H1 (cell line): ENCODE results near the gene SAPCD1. TPM values are rescaled to one million over a fixed set of nuclear protein-coding genes. Genes with fewer than 3 reads are reported as not detected.

Experiments
- CTCF ChIA-PET: fragments of 300-600 bp; sonication (Branson Sonifier 250); formaldehyde crosslinking; loops from one replicate; lab custom pipeline; 2021; ENCODE audit not compliant: partially characterized antibody; lab: Charles Lee
- POLR2A ChIA-PET: fragments of 300-600 bp; sonication (Branson Sonifier 250); formaldehyde crosslinking; loops from one replicate; lab custom pipeline; 2021; ENCODE audit warnings: inconsistent platforms; ENCODE audit not compliant: partially characterized antibody; lab: Charles Lee
- DNase-seq, 2 experiments: peaks; one replicate each; pipeline versions ENCODE4 v3.0.0 to v3.0.0-alpha.2; 2010 to 2022; ENCODE audit warnings: low spot score in 2 of 2, low read depth in 1 of 2, mixed read lengths in 1 of 2
- FAIRE-seq: peaks from 2 replicates; lab custom pipeline; 2011; peaks lifted over from hg19 to GRCh38; lab: Jason Lieb, UNC
- H2AFZ ChIP-seq: 2 replicates; pipeline ENCODE4 v1.8.1; 2012; ENCODE audit warnings: low read length, inconsistent platforms
- H2AK5ac ChIP-seq: 2 replicates; pipeline ENCODE4 v1.6.1; 2013; ENCODE audit warnings: low read depth, low read length
- H2BK120ac ChIP-seq: replicated peaks from 2 replicates; pipeline ENCODE3; 2013; ENCODE audit warnings: low read depth, low read length, inconsistent platforms
- H2BK12ac ChIP-seq: 2 replicates; pipeline ENCODE4 v1.6.1; 2013; ENCODE audit warnings: low read depth, low read length
- H2BK15ac ChIP-seq: 2 replicates; pipeline ENCODE4 v1.6.1; 2013; ENCODE audit warnings: low read length
- H2BK20ac ChIP-seq: 2 replicates; pipeline ENCODE4 v1.6.1; 2013; ENCODE audit warnings: low read length
- H2BK5ac ChIP-seq: 2 replicates; pipeline ENCODE4 v1.6.1; 2013; ENCODE audit warnings: low read depth, low read length
- H3K14ac ChIP-seq: 2 replicates; pipeline ENCODE4 v1.6.1; 2013; ENCODE audit warnings: inconsistent platforms; ENCODE audit not compliant: insufficient read length
- H3K18ac ChIP-seq: 2 replicates; pipeline ENCODE4 v1.6.1; 2013; ENCODE audit warnings: low read length; ENCODE audit errors: extremely low read depth
- H3K23ac ChIP-seq: 2 replicates; pipeline ENCODE4 v1.6.1; 2013; ENCODE audit warnings: inconsistent platforms; ENCODE audit not compliant: insufficient read length
- H3K23me2 ChIP-seq: 2 replicates; pipeline ENCODE4 v1.6.1; 2013; ENCODE audit warnings: low read depth, low read length
- H3K27ac ChIP-seq: 2 replicates; pipeline ENCODE4 v1.6.1; 2011; ENCODE audit warnings: low read depth, low read length, inconsistent platforms
- H3K27me3 ChIP-seq, 4 experiments: replicated peaks in 1 of 4; 1 replicate in 1 of 4; 2 replicates in 3 of 4; pipeline versions ENCODE4 v1.6.1 to v1.8.1; 2011 to 2013; ENCODE audit warnings: low read length in 3 of 4, mild to moderate bottlenecking in 3 of 4, inconsistent platforms in 2 of 4, mixed read lengths in 2 of 4, moderate library complexity in 1 of 4; ENCODE audit not compliant: control insufficient read depth in 3 of 4, insufficient read depth in 3 of 4; ENCODE audit errors: extremely low read depth in 1 of 4
- H3K36me3 ChIP-seq, 4 experiments: 2 replicates each; pipeline versions ENCODE4 v1.6.1 to v1.8.1; 2011 to 2013; ENCODE audit warnings: mild to moderate bottlenecking in 4 of 4, low read length in 3 of 4, moderate library complexity in 2 of 4, control low read depth in 1 of 4, inconsistent platforms in 1 of 4; ENCODE audit not compliant: insufficient read depth in 4 of 4, control insufficient read depth in 2 of 4
- H3K4ac ChIP-seq: replicated peaks from 2 replicates; pipeline ENCODE3; 2013; ENCODE audit warnings: low read length, low read depth, mixed read lengths, inconsistent platforms; ENCODE audit not compliant: insufficient read length
- H3K4me1 ChIP-seq, 4 experiments: replicated peaks in 1 of 4; 1 replicate in 1 of 4; 2 replicates in 3 of 4; pipeline versions ENCODE4 v1.6.1 to v1.8.1; 2011 to 2013; ENCODE audit warnings: low read length in 3 of 4, inconsistent platforms in 2 of 4, mixed read lengths in 1 of 4; ENCODE audit not compliant: insufficient read depth in 4 of 4, control insufficient read depth in 3 of 4
- H3K4me2 ChIP-seq, 2 experiments: 2 replicates each; pipeline versions ENCODE4 v1.6.1 to v1.8.1; 2011 to 2013; ENCODE audit warnings: low read depth in 2 of 2, low read length in 2 of 2, control low read depth in 1 of 2, inconsistent platforms in 1 of 2, mild to moderate bottlenecking in 1 of 2; ENCODE audit not compliant: insufficient read depth in 1 of 2
- H3K4me3 ChIP-seq, 4 experiments: fragments of 200-600, 300-600 bp in 1 of 4; sonication (generic), shearing (Covaris generic), sonication (Bioruptor Twin) in 1 of 4; 2 replicates each; pipeline versions ENCODE4 v1.5.1 to v1.8.1; 2011 to 2016; ENCODE audit warnings: low read length in 4 of 4, low read depth in 3 of 4, control low read depth in 2 of 4, inconsistent platforms in 2 of 4, mild to moderate bottlenecking in 2 of 4, mixed read lengths in 1 of 4, moderate library complexity in 1 of 4; ENCODE audit not compliant: insufficient read depth in 2 of 4; ENCODE audit errors: extremely low read depth in 1 of 4
- H3K56ac ChIP-seq: replicated peaks from 2 replicates; pipeline ENCODE3; 2013; ENCODE audit warnings: low read depth, mild to moderate bottlenecking, mixed read lengths, low read length, inconsistent platforms; ENCODE audit not compliant: insufficient read length
- H3K79me1 ChIP-seq: 2 replicates; pipeline ENCODE4 v1.6.1; 2013; ENCODE audit warnings: low read depth, low read length, control low read depth
- H3K79me2 ChIP-seq, 2 experiments: 2 replicates each; pipeline versions ENCODE4 v1.6.1 to v1.8.1; 2012 to 2013; ENCODE audit warnings: low read length in 2 of 2, mild to moderate bottlenecking in 2 of 2, inconsistent platforms in 1 of 2; ENCODE audit not compliant: insufficient read depth in 2 of 2, control insufficient read depth in 1 of 2
- H3K9ac ChIP-seq, 4 experiments: replicated peaks in 1 of 4; 1 replicate in 1 of 4; 2 replicates in 3 of 4; pipeline versions ENCODE4 v1.6.1 to v1.8.1; 2011 to 2013; ENCODE audit warnings: low read depth in 3 of 4, low read length in 3 of 4, control low read depth in 2 of 4, mild to moderate bottlenecking in 2 of 4, moderate library complexity in 2 of 4, inconsistent platforms in 1 of 4; ENCODE audit errors: extremely low read depth in 1 of 4
- H3K9me3 ChIP-seq, 2 experiments: 2 replicates each; pipeline versions ENCODE4 v1.6.1 to v1.8.1; 2012 to 2013; ENCODE audit warnings: mild to moderate bottlenecking in 2 of 2, moderate library complexity in 2 of 2, control low read depth in 1 of 2, inconsistent platforms in 1 of 2, low read depth in 1 of 2, low read length in 1 of 2, mixed read lengths in 1 of 2; ENCODE audit not compliant: insufficient read depth in 2 of 2
- H4K20me1 ChIP-seq, 2 experiments: replicated peaks in 1 of 2; 2 replicates each; pipeline versions ENCODE3 to v1.8.1; 2011 to 2013; ENCODE audit warnings: inconsistent platforms in 2 of 2, low read length in 2 of 2, mild to moderate bottlenecking in 1 of 2; ENCODE audit not compliant: insufficient read depth in 2 of 2, control insufficient read depth in 1 of 2
- H4K5ac ChIP-seq: 2 replicates; pipeline ENCODE4 v1.6.1; 2013; ENCODE audit warnings: low read length, low read depth, mixed read lengths, inconsistent platforms; ENCODE audit not compliant: insufficient read length
- H4K8ac ChIP-seq: 2 replicates; pipeline ENCODE4 v1.8.0; 2013; ENCODE audit warnings: mild to moderate bottlenecking, moderate library complexity, low read length, inconsistent platforms; ENCODE audit not compliant: insufficient read depth; ENCODE audit errors: extremely low read depth
- H4K91ac ChIP-seq: replicated peaks from 2 replicates; pipeline ENCODE3; 2013; ENCODE audit warnings: low read length, mixed read lengths, inconsistent platforms; ENCODE audit not compliant: insufficient read length
- CTBP2 ChIP-seq: IDR thresholded peaks from 2 replicates; pipeline ENCODE4 v1.7.0; 2011; ENCODE audit warnings: borderline replicate concordance, mild to moderate bottlenecking, moderate library complexity, mixed read lengths, low read length; ENCODE audit not compliant: insufficient read depth, insufficient read length
- EP300 ChIP-seq, 2 experiments: IDR thresholded peaks; 1 replicate in 1 of 2; 2 replicates in 1 of 2; pipeline ENCODE4 v1.6.1; 2011 to 2012; ENCODE audit warnings: low read depth in 2 of 2, low read length in 2 of 2, mild to moderate bottlenecking in 2 of 2, borderline replicate concordance in 1 of 2, inconsistent platforms in 1 of 2, moderate library complexity in 1 of 2
- GABPA ChIP-seq: IDR thresholded peaks from 2 replicates; pipeline ENCODE4 v1.6.1; 2011; ENCODE audit warnings: mild to moderate bottlenecking, low read length, moderate library complexity, borderline replicate concordance; ENCODE audit not compliant: insufficient read depth
- HDAC6 ChIP-seq: IDR thresholded peaks from one replicate; pipeline ENCODE4 v1.7.1; 2012; ENCODE audit warnings: low read depth, mild to moderate bottlenecking, inconsistent platforms, low read length, moderate library complexity
- PHF8 ChIP-seq: fragments of 200-600 bp; sonication (generic); conservative IDR thresholded peaks from 2 replicates; pipeline ENCODE4 v1.7.1; 2012; ENCODE audit warnings: low read depth, mild to moderate bottlenecking, inconsistent platforms, low read length, moderate library complexity
- SIN3A ChIP-seq, 2 experiments: IDR thresholded peaks in 1 of 2; conservative IDR thresholded peaks in 1 of 2; 2 replicates each; pipeline ENCODE4 v1.6.1; 2011 to 2012; ENCODE audit warnings: low read length in 2 of 2, improper control_type of control experiment in 1 of 2, low read depth in 1 of 2, mild to moderate bottlenecking in 1 of 2
- SP1 ChIP-seq: IDR thresholded peaks from 2 replicates; pipeline ENCODE4 v1.6.1; 2011; ENCODE audit warnings: low read depth, low read length
- TAF7 ChIP-seq: optimal IDR thresholded peaks from 2 replicates; pipeline ENCODE3; 2011; ENCODE audit warnings: low read depth, mild to moderate bottlenecking, inconsistent platforms, low read length, moderate library complexity, borderline replicate concordance
- TEAD4 ChIP-seq: IDR thresholded peaks from 2 replicates; pipeline ENCODE4 v1.6.1; 2012; ENCODE audit warnings: low read depth, low read length, inconsistent platforms, mixed read lengths
- WGBS, 2 experiments: shearing (Covaris generic) in 1 of 2; methylation state at CpG; one replicate each; pipeline versions ENCODE4 v1.1.6 to v1.1.7; 2013 to 2015; ENCODE audit warnings: low lambda C conversion rate in 2 of 2, mixed read lengths in 2 of 2, inconsistent platforms in 1 of 2, low coverage in 1 of 2, missing lambda C conversion rate in 1 of 2; ENCODE audit not compliant: insufficient replicate concordance in 2 of 2, insufficient coverage in 1 of 2, insufficient read length in 1 of 2; ENCODE audit errors: extremely low coverage in 1 of 2, missing lambda C conversion rate in 1 of 2; 5-methylcytosine and 5-hydroxymethylcytosine counted together
- polyA plus RNA-seq, 7 experiments: library from polyadenylated mRNA; depleted of rRNA in 3 of 7; stranded (reverse) in 5 of 7; unstranded in 2 of 7; fragments of >200 nt in 5 of 7; fragments of 200-250 nt in 2 of 7; gene quantifications; 1 replicate in 5 of 7; 2 replicates in 1 of 7; 4 replicates in 1 of 7; pipeline versions ENCODE4 v1.2.1 to v1.2.3, GENCODE V29; 2011 to 2013; ENCODE audit warnings: missing spikeins in 2 of 7, mixed read lengths in 2 of 7
- total RNA-seq: library from RNA; stranded (reverse); fragmentation: NEBNext Ultra II Directional; extraction: Animal tissue kit (Norgen Biotek cat#: 25700); gene quantifications from 2 replicates; pipeline ENCODE4 v1.2.1, GENCODE V29; 2021
- TF ChIP-seq, protein P1 (sequence below): IDR thresholded peaks from 2 replicates; pipeline ENCODE4 v1.6.1; 2011; ENCODE audit warnings: low read depth, mild to moderate bottlenecking, low read length; ENCODE audit not compliant: insufficient read depth

The SAPCD1 gene
- total and polyA plus RNA-seq, 2 of the 8 experiments (the other 6 are each of a cell fraction or from before 2014, with no cell fraction given) = 3.1 to 5.9 TPM

DNA sequence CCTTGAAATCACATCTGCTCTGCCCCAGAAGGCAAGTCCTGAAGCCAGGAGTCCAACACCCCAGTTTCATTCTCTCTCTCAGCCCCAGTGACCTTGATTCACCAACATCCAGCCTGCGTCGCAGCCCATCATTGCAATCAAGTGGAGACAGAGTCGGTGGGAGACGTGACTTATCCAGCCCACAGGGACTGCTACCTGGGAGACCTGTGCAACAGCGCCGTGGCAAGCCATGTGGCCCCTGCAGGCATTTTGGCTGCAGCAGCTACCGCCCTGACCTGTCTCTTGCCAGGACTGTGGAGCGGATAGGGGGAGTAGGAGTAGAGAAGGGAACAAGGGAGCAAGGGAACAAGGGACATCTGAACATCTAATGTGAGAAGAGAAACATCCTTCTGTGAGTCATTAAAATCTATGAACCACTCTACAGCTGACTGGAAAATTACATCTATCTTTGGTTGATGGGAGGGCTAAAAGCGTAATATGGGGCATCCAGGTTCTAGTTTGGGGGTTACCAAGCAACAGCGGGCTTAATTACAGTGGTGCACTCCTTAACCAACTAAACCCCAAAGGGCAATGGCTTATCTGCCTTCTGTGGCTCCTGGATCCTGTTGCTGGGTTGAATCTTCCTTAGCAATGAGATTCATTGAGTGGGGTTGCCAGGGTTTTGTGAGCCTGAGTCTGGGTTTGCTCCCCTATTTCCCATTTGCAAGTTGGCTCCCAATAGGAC is 44.8 kb upstream of the SAPCD1 start:
- no peak overlapping the region for H3K9ac ChIP-seq
- DNase-seq = no peak
- no peak for FAIRE-seq
- WGBS, 2 experiments = 63% methylated on average over 10 of the region's 10 CpGs; no CpG with 5 or more reads in 1 of the 2 experiments
- 0 out of 8 replicates have a peak overlapping the region, but pooled peaks of 1 of the 4 experiments have one; percentile 9 for H3K4me3 ChIP-seq
- H3K36me3 ChIP-seq = no peaks in the 10 kb centered on the region
- H4K91ac ChIP-seq = no peak overlapping the region
- H2BK15ac ChIP-seq = no peak overlapping the region
- H3K4me2 ChIP-seq = 0 out of 4 replicates have a peak overlapping the region, but pooled peaks of 1 of the 2 experiments have one; percentile 45
- peak overlapping the region; percentile 51 for H4K5ac ChIP-seq
- POLR2A ChIA-PET = interaction anchor here (3.5 to 4.7 kb wide), 3 partner anchors 12 to 22 kb away, joined by 10 to 36 read pairs (median 19); partner anchors contain the start of genes ABHD16A, DDAH2 and MSH5
- peaks cover 11 to 29% (median 27%) of the 10 kb centered on the region in 4 experiments for H3K4me1 ChIP-seq
- H3K9me3 ChIP-seq = no peaks in the 10 kb centered on the region
- H3K23me2 ChIP-seq = no peaks in the 10 kb centered on the region
- no peaks in the 10 kb centered on the region for H4K20me1 ChIP-seq
- H3K27me3 ChIP-seq = no peaks in the 10 kb centered on the region; a peak in 1 of 7 replicates
- no peak overlapping the region for H4K8ac ChIP-seq
- no peak overlapping the region for H2BK12ac ChIP-seq
- H2AFZ ChIP-seq = 0 out of 2 replicates have a peak overlapping the region, but pooled peaks have one; percentile 43
- no peak overlapping the region for H2BK20ac ChIP-seq
- no peak overlapping the region for H2AK5ac ChIP-seq
- CTCF ChIA-PET = interaction anchor here (0.7 to 1.5 kb wide), 8 partner anchors 10 to 72 kb away, joined by 3 to 5 read pairs (median 3); partner anchors contain the start of gene LY6G5B
- H3K56ac ChIP-seq = no peak overlapping the region
- no peak overlapping the region for H3K14ac ChIP-seq
- H3K79me1 ChIP-seq = no peaks in the 10 kb centered on the region
- no peaks in the 10 kb centered on the region for H3K79me2 ChIP-seq
- H3K18ac ChIP-seq = no peak overlapping the region
- H2BK5ac ChIP-seq = no peak overlapping the region
- H3K23ac ChIP-seq = no peak overlapping the region
- H3K27ac ChIP-seq = no peak overlapping the region
- no peak overlapping the region for H2BK120ac ChIP-seq
- no peak overlapping the region for H3K4ac ChIP-seq
- TF ChIP-seq TAF7 (no peak), TEAD4 (no peak), CTBP2 (no peak), PHF8 (no peak), HDAC6 (no peak), EP300 (IDR thresholded peaks at IDR 0.05; ENCODE audit: borderline replicate concordance in 1 of 2, low read depth in 2 of 2, low read length in 2 of 2) (no peak), SP1 (no peak), GABPA (no peak), SIN3A (conservative IDR thresholded peaks at IDR 0.05 in 1 of 2, IDR thresholded peaks at IDR 0.05 in 1 of 2; ENCODE audit: low read depth in 1 of 2, low read length in 2 of 2) (no peak)
- TF ChIP-seq, protein P1, sequence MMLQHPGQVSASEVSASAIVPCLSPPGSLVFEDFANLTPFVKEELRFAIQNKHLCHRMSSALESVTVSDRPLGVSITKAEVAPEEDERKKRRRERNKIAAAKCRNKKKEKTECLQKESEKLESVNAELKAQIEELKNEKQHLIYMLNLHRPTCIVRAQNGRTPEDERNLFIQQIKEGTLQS = no peak
